B cell (primary cell): ENCODE measurements around the gene HMGCL. TPM values are rescaled to one million over a fixed set of nuclear protein-coding genes. Genes with fewer than 3 reads are reported as not detected.

Source experiments
- ATAC-seq: fragments of 200-7000 bp; cut with Tn5 transposase; one replicate; pipeline ENCODE4 v1.10.0; 2021; ENCODE audit warnings: low read depth, mild to moderate bottlenecking, moderate number of reproducible peaks, moderate library complexity
- CTCF ChIA-PET: fragments of 350-600 bp; sonication (Branson Sonifier 250); formaldehyde crosslinking; loops from one replicate; lab custom pipeline; 2021; ENCODE audit warnings: antibody characterized with exemption, inconsistent platforms; lab: Charles Lee
- POLR2A ChIA-PET: fragments of 350-600 bp; sonication (Branson Sonifier 250); formaldehyde crosslinking; loops from one replicate; lab custom pipeline; 2021; ENCODE audit warnings: antibody characterized with exemption; lab: Charles Lee
- DNase-seq: peaks from one replicate; pipeline ENCODE4 v3.0.0; 2013
- H2AFZ ChIP-seq: 2 replicates; pipeline ENCODE4 v1.6.1; 2012; ENCODE audit warnings: mild to moderate bottlenecking, low read depth, low read length; ENCODE audit not compliant: insufficient read depth, poor library complexity, severe bottlenecking
- H3K27ac ChIP-seq, 2 donors: 1 replicate in 1 of 2; 2 replicates in 1 of 2; pipeline ENCODE4 v1.5.1; 2012 to 2013; ENCODE audit warnings: low read length in 2 of 2, mild to moderate bottlenecking in 2 of 2, moderate library complexity in 1 of 2
- H3K27me3 ChIP-seq, 4 experiments: fragments of 200-600 bp in 1 of 4; sonication (generic) in 1 of 4; replicated peaks in 1 of 4; 1 replicate in 2 of 4; 2 replicates in 2 of 4; pipeline versions ENCODE4 v1.6.1 to v1.7.0; 2013 to 2016; ENCODE audit warnings: low read length in 3 of 4, mild to moderate bottlenecking in 2 of 4, mixed read lengths in 1 of 4, moderate library complexity in 1 of 4; ENCODE audit not compliant: insufficient read depth in 4 of 4, control insufficient read depth in 3 of 4; ENCODE audit errors: control extremely low read depth in 1 of 4
- H3K36me3 ChIP-seq, 2 experiments: replicated peaks in 1 of 2; 1 replicate in 1 of 2; 2 replicates in 1 of 2; pipeline versions ENCODE4 v1.6.1 to v1.7.1; 2013; ENCODE audit warnings: low read length in 1 of 2; ENCODE audit not compliant: insufficient read depth in 2 of 2, control insufficient read depth in 1 of 2; ENCODE audit errors: control extremely low read depth in 1 of 2, extremely low read depth in 1 of 2
- H3K4me1 ChIP-seq, 2 donors: fragments of 200-600 bp in 1 of 2; sonication (generic) in 1 of 2; 1 replicate in 1 of 2; 2 replicates in 1 of 2; pipeline versions ENCODE4 v1.5.1 to v1.6.1; 2013 to 2017; ENCODE audit warnings: low read length in 2 of 2; ENCODE audit not compliant: control insufficient read depth in 2 of 2, insufficient read depth in 2 of 2
- H3K4me2 ChIP-seq: replicated peaks from 2 replicates; pipeline ENCODE3; 2012; ENCODE audit warnings: mild to moderate bottlenecking, low read depth, low read length; ENCODE audit not compliant: poor library complexity, severe bottlenecking
- H3K4me3 ChIP-seq, 5 experiments: fragments of 200-600 bp in 1 of 5; sonication (generic) in 1 of 5; 1 replicate in 3 of 5; 2 replicates in 2 of 5; pipeline versions ENCODE4 v1.5.1 to v1.7.0; 2011 to 2016; ENCODE audit warnings: low read length in 4 of 5, mild to moderate bottlenecking in 4 of 5, low read depth in 2 of 5, control low read depth in 1 of 5, moderate library complexity in 1 of 5; ENCODE audit not compliant: insufficient read depth in 1 of 5; ENCODE audit errors: control extremely low read depth in 1 of 5, extremely low read depth in 1 of 5
- H3K79me2 ChIP-seq: fragments of 200-600 bp; sonication (generic); one replicate; pipeline ENCODE4 v1.6.0; 2016; ENCODE audit warnings: low read length; ENCODE audit not compliant: control insufficient read depth, insufficient read depth
- H3K9ac ChIP-seq: fragments of 200-600 bp; sonication (generic); 2 replicates; pipeline ENCODE4 v1.6.1; 2017; ENCODE audit warnings: mild to moderate bottlenecking, low read length, moderate library complexity
- H3K9me3 ChIP-seq, 3 donors: one replicate each; pipeline versions ENCODE4 v1.6.1 to v1.7.1; 2013; ENCODE audit warnings: low read length in 2 of 3; ENCODE audit not compliant: control insufficient read depth in 2 of 3, insufficient read depth in 1 of 3; ENCODE audit errors: control extremely low read depth in 1 of 3
- H4K20me1 ChIP-seq: 2 replicates; pipeline ENCODE4 v1.6.0; 2012; ENCODE audit warnings: mild to moderate bottlenecking, low read length; ENCODE audit not compliant: insufficient read depth, control insufficient read depth, poor library complexity, severe bottlenecking
- H3K27ac Mint-ChIP-seq: one replicate; pipeline ENCODE4 v1.8.0; 2021; ENCODE audit warnings: mixed read lengths
- H3K27me3 Mint-ChIP-seq: one replicate; pipeline ENCODE4 v1.8.0; 2021; ENCODE audit warnings: mixed read lengths
- H3K4me1 Mint-ChIP-seq: one replicate; pipeline ENCODE4 v1.8.0; 2021; ENCODE audit warnings: mixed read lengths
- H3K4me3 Mint-ChIP-seq: one replicate; pipeline ENCODE4 v1.8.0; 2021; ENCODE audit warnings: mixed read lengths
- H3K9me3 Mint-ChIP-seq: one replicate; pipeline ENCODE4 v1.8.0; 2022; ENCODE audit warnings: mixed read lengths; ENCODE audit not compliant: insufficient read depth
- CTCF ChIP-seq: fragments of 200-600 bp; IDR thresholded peaks from one replicate; pipeline ENCODE4 v1.8.0; 2022; ENCODE audit warnings: antibody characterized with exemption, mild to moderate bottlenecking
- EZH2 ChIP-seq: IDR thresholded peaks from 2 replicates; pipeline ENCODE4 v1.6.1; 2012; ENCODE audit warnings: borderline replicate concordance, low read depth, mild to moderate bottlenecking, moderate library complexity, low read length; ENCODE audit not compliant: insufficient read depth, poor library complexity, severe bottlenecking
- WGBS: methylation state at CpG from one replicate; pipeline ENCODE4 v1.1.5; 2013; ENCODE audit warnings: missing lambda C conversion rate; ENCODE audit not compliant: insufficient coverage; 5-methylcytosine and 5-hydroxymethylcytosine counted together
- intact Hi-C: fragments of 100-400 bp; cut with micrococcal nuclease; formaldehyde crosslinking; loops from one replicate; pipeline ENCODE4 v1.10.0; 2022
- polyA plus RNA-seq: library from polyadenylated mRNA; depleted of rRNA; stranded (reverse); fragments of >200 nt; gene quantifications from 2 replicates; pipeline ENCODE4 v1.2.3, GENCODE V29; 2012
- total RNA-seq, 2 donors: library from RNA; stranded (reverse); fragments of 120-200 nt in 1 of 2; gene quantifications; 1 replicate in 1 of 2; 2 replicates in 1 of 2; pipeline versions ENCODE4 v1.2.3 to v1.2.4, GENCODE V29; 2013 to 2022

The HMGCL gene
- total and polyA plus RNA-seq, 2 donors (not counting 1 experiment from before 2014, with no cell fraction given), result 18.5 to 35.9 TPM

GRCh38 chr1:23768733-23769132 lies 56.5 kb downstream of the HMGCL start:
- Mint-ChIP-seq H3K4me3 (no peak overlapping the region), H3K4me1 (peaks cover 4% of the 10 kb centered on the region), H3K9me3 (no peaks in the 10 kb centered on the region), H3K27ac (no peak overlapping the region), H3K27me3 (no peaks in the 10 kb centered on the region)
- Histone ChIP-seq H3K27me3 (no peaks in the 10 kb centered on the region), H3K4me3 (no peak overlapping the region), H3K4me1 (peaks cover 3% of the 10 kb centered on the region in 2 donors), H3K9me3 (no peaks in the 10 kb centered on the region), H3K79me2 (peaks cover 15% of the 10 kb centered on the region), H2AFZ (no peak overlapping the region), H3K4me2 (no peak overlapping the region), H3K36me3 (peaks cover 0 to 5% of the 10 kb centered on the region in 2 experiments), H3K27ac (no peak overlapping the region), H4K20me1 (no peaks in the 10 kb centered on the region), H3K9ac (no peak overlapping the region)
- DNase-seq (no peak), ATAC-seq (no peak)
- TF ChIP-seq CTCF (no peak), EZH2 (no peak)
- ChIA-PET CTCF (interaction anchor here (0.7 to 1.1 kb wide), 2 partner anchors 10 to 148 kb away, joined by 3 to 4 read pairs; no protein-coding TSS in a partner anchor), POLR2A (interaction anchor here (0.7 kb wide), 1 partner anchor 145 kb away, joined by 6 read pairs; the partner anchor contains the start of gene CNR2)
- intact Hi-C loops, result no loop called here
- WGBS, result 100% methylated on average over 1 of the region's 5 CpGs

DNA sequence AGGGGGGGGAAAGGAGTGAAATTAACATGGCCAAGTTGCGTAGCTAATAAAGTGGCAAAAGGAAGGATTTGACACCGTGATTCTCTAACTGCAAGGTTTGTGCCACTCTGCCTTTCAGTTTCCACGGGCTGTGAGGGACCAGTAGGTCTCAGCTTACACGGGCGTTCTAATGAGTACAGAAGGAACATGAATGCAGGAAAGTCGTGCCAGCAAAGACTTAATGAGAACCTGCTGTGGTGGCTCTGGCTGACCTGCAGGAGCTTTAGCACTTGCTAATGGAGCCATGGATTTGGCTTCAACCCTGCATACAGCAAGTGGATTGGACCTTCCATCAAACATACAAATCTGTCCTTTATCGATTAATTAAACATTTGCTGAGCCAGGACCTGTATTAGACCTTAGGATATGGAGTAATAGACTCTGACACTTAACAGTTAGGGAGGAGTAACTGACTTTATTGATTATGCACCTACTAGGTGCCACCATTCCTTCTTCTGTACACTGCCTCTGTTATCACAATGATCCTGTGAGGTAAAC lies 62.1 kb downstream of the HMGCL start:
- CTCF ChIA-PET, result interaction anchor here (1.1 to 1.2 kb wide), 2 partner anchors 11 to 12 kb away, joined by 3 to 4 read pairs; no protein-coding TSS in a partner anchor
- ATAC-seq, result no peak
- H3K9ac ChIP-seq, result no peak overlapping the region

More for the DNA sequence above, 62.1 kb downstream of the HMGCL start:
- intact Hi-C loops, result no loop called here
- Histone ChIP-seq H3K4me2 (no peak overlapping the region), H4K20me1 (peaks cover 27% of the 10 kb centered on the region), H3K27ac (peak overlapping the region in 1 of 2 donors; percentile 4), H3K4me3 (no peak overlapping the region), H3K4me1 (no peaks in the 10 kb centered on the region), H3K36me3 (peaks cover 8 to 52% of the 10 kb centered on the region in 2 experiments), H3K79me2 (peaks cover 4% of the 10 kb centered on the region), H2AFZ (no peak overlapping the region), H3K9me3 (no peaks in the 10 kb centered on the region), H3K27me3 (no peaks in the 10 kb centered on the region)
- no peak overlapping the region for H3K4me3 Mint-ChIP-seq
- peak overlapping the region; percentile 5 for H3K27ac Mint-ChIP-seq
- no peaks in the 10 kb centered on the region for H3K9me3 Mint-ChIP-seq
- TF ChIP-seq CTCF (no peak), EZH2 (no peak)
- no peak for DNase-seq
- no peaks in the 10 kb centered on the region for H3K27me3 Mint-ChIP-seq
- POLR2A ChIA-PET, result interaction anchor here (0.6 kb wide), 2 partner anchors 37 to 200 kb away, joined by 4 read pairs; no protein-coding TSS in a partner anchor
- H3K4me1 Mint-ChIP-seq, result peaks cover 2% of the 10 kb centered on the region
- WGBS, result 98% methylated on average over 6 of the region's 7 CpGs
